ENCODE data around the gene BCL11B.

GRCh38 chr14:99176156-99176945 lies 95.6 kb downstream of the BCL11B start:
- TF ChIP-seq EP300 (IDR thresholded peaks at IDR 0.05; ENCODE audit: borderline replicate concordance) = no peak
- no peak for TF ChIP-seq REST (IDR thresholded peaks at IDR 0.05; ENCODE audit: low read depth)
- no peak for TF ChIP-seq TAF1 (IDR thresholded peaks at IDR 0.05; ENCODE audit: low read depth)
- TF ChIP-seq NFIC (IDR thresholded peaks at IDR 0.05) = no peak
- no peak for TF ChIP-seq YY1 (IDR thresholded peaks at IDR 0.05; ENCODE audit: low read depth)
- TF ChIP-seq ZBTB7A (IDR thresholded peaks at IDR 0.05; ENCODE audit: low read depth) = no peak
- TF ChIP-seq CEBPB (IDR thresholded peaks at IDR 0.05) = no peak
- no peak for TF ChIP-seq TCF12 (IDR thresholded peaks at IDR 0.05; ENCODE audit: low read depth)

Data from Ishikawa (cell line).